Activated CD8-positive, alpha-beta memory T cell treated with anti-CD3 and anti-CD28 coated beads for 36 hours (primary cell): ENCODE measurements around the gene CAMK1D. TPM values are rescaled to one million over a fixed set of nuclear protein-coding genes. Genes with fewer than 3 reads are reported as not detected.

Experiments used
- CTCF ChIA-PET: fragments of 350-600 bp; sonication (Branson Sonifier 250); formaldehyde crosslinking; loops from one replicate; lab custom pipeline; 2021; ENCODE audit warnings: antibody characterized with exemption; lab: Charles Lee
- POLR2A ChIA-PET: fragments of 350-600 bp; sonication (Branson Sonifier 250); formaldehyde crosslinking; loops from one replicate; lab custom pipeline; 2021; ENCODE audit warnings: antibody characterized with exemption; lab: Charles Lee
- total RNA-seq, 2 experiments: library from RNA; stranded (reverse); gene quantifications; one replicate each; pipeline ENCODE4 v1.2.3, GENCODE V29; 2021

The CAMK1D gene
- total RNA-seq, 2 experiments from 2014 or later, result 8.7 to 11.4 TPM

- CTCF ChIA-PET, result no interaction called here
Observed at GRCh38 chr10:12608761-12609160, 259.4 kb downstream of the CAMK1D start.

GRCh38 chr10:12609435-12609834, 260.1 kb downstream of the CAMK1D start:
- ChIA-PET POLR2A (no interaction called here), CTCF (no interaction called here)

More at GRCh38 chr10:12608761-12609160, 259.4 kb downstream of the CAMK1D start:
- POLR2A ChIA-PET, result no interaction called here

GRCh38 chr10:12613136-12613535, 263.8 kb downstream of the CAMK1D start:
- ChIA-PET POLR2A (no interaction called here), CTCF (no interaction called here)

GRCh38 chr10:12614177-12614995, 265.0 kb downstream of the CAMK1D start:
- POLR2A ChIA-PET, result no interaction called here
- CTCF ChIA-PET, result no interaction called here

GRCh38 chr10:12615296-12616220, 266.2 kb downstream of the CAMK1D start:
- ChIA-PET POLR2A (interaction anchor here (0.6 kb wide), 1 partner anchor 390 kb away, joined by 3 read pairs; no protein-coding TSS in a partner anchor), CTCF (interaction anchor here (1.1 kb wide), 1 partner anchor 131 kb away, joined by 3 read pairs; no protein-coding TSS in a partner anchor)

GRCh38 chr10:12617191-12618175, 268.1 kb downstream of the CAMK1D start:
- CTCF ChIA-PET, result interaction anchor here (1.1 kb wide), 1 partner anchor 133 kb away, joined by 3 read pairs; no protein-coding TSS in a partner anchor
- POLR2A ChIA-PET, result no interaction called here

GRCh38 chr10:12622016-12622415, 272.7 kb downstream of the CAMK1D start:
- POLR2A ChIA-PET, result no interaction called here
- CTCF ChIA-PET, result interaction anchor here (0.6 kb wide), 1 partner anchor 1504 kb away, joined by 3 read pairs; no protein-coding TSS in a partner anchor

GRCh38 chr10:12622691-12623090, 273.3 kb downstream of the CAMK1D start:
- ChIA-PET POLR2A (no interaction called here), CTCF (interaction anchor here (0.6 kb wide), 1 partner anchor 1503 kb away, joined by 3 read pairs; no protein-coding TSS in a partner anchor)

GRCh38 chr10:12625393-12626023, 276.2 kb downstream of the CAMK1D start:
- ChIA-PET CTCF (interaction anchor here (1.8 kb wide), 1 partner anchor 31 kb away, joined by 4 read pairs; no protein-coding TSS in a partner anchor), POLR2A (interaction anchor here (0.7 kb wide), 1 partner anchor 31 kb away, joined by 9 read pairs; no protein-coding TSS in a partner anchor)

GRCh38 chr10:12628153-12628552, 278.8 kb downstream of the CAMK1D start:
- POLR2A ChIA-PET, result no interaction called here
- CTCF ChIA-PET, result interaction anchor here (0.7 kb wide), 2 partner anchors 177 to 617 kb away, joined by 3 read pairs; no protein-coding TSS in a partner anchor

- CTCF ChIA-PET, result no interaction called here
- POLR2A ChIA-PET, result no interaction called here
Observed at GRCh38 chr10:12628964-12629766, 279.8 kb downstream of the CAMK1D start.

- POLR2A ChIA-PET, result no interaction called here
Observed at GRCh38 chr10:12629767-12630165, 280.4 kb downstream of the CAMK1D start.

GRCh38 chr10:12631216-12631615, 281.9 kb downstream of the CAMK1D start:
- CTCF ChIA-PET, result interaction anchor here (0.6 kb wide), 1 partner anchor 72 kb away, joined by 5 read pairs; no protein-coding TSS in a partner anchor
- POLR2A ChIA-PET, result no interaction called here

More at GRCh38 chr10:12629767-12630165, 280.4 kb downstream of the CAMK1D start:
- CTCF ChIA-PET, result no interaction called here

- ChIA-PET POLR2A (no interaction called here), CTCF (no interaction called here)
Observed at GRCh38 chr10:12631787-12632562, 282.6 kb downstream of the CAMK1D start.

GRCh38 chr10:12633776-12634620, 284.7 kb downstream of the CAMK1D start:
- ChIA-PET CTCF (interaction anchor here (1.4 kb wide), 1 partner anchor 371 kb away, joined by 3 read pairs; no protein-coding TSS in a partner anchor), POLR2A (no interaction called here)

- CTCF ChIA-PET, result no interaction called here
Observed at GRCh38 chr10:12634621-12634931, 285.2 kb downstream of the CAMK1D start.

More at GRCh38 chr10:12634621-12634931, 285.2 kb downstream of the CAMK1D start:
- POLR2A ChIA-PET, result no interaction called here
